GM21723 (cell line): ENCODE results near the gene RELCH.

Source experiments
- ATAC-seq: cut with Tn5 transposase; IDR thresholded peaks from one replicate; pipeline ENCODE4 v1.9.1; 2021; ENCODE audit warnings: mild to moderate bottlenecking, moderate library complexity; ENCODE audit not compliant: unreplicated experiment

RELCH gene

DNA sequence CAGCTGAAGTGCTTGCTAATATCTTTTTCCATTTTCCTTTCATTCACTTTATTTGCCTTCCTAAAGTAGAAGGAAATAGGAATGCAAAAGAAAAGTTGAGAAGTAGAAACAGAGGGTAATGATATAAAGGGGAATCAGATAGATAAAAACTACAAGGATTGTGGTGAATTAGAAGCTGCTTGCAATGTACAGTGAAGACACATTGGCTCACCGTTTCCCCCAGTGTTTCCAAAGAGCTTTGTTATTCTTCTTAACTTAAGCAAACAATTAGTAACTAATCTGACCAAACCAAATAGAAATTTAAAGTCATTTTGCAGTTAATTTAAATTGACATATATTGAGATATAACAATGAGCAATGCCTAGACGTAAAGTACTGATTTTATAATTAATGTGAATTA lies 63.4 kb downstream of the RELCH start:
- no peak for ATAC-seq

DNA sequence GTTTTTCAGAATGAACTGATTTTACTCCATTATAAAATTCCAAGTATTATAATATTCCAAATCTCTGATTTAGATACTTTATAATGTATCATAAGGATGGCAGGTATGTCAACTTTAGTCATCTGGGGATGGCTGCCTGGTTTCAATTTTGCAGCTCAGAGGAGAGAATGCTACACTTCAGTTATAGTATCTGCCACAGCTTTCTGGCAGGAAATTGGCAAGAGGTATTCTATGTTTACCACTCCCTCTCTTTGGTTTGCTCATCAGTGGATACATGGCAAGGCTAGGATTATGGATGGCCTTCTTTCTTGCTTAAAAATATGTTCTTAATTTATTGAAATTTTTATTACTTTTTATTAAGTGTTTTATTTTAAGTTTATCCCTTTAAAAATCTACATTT lies 71.0 kb downstream of the RELCH start:
- no peak for ATAC-seq

DNA sequence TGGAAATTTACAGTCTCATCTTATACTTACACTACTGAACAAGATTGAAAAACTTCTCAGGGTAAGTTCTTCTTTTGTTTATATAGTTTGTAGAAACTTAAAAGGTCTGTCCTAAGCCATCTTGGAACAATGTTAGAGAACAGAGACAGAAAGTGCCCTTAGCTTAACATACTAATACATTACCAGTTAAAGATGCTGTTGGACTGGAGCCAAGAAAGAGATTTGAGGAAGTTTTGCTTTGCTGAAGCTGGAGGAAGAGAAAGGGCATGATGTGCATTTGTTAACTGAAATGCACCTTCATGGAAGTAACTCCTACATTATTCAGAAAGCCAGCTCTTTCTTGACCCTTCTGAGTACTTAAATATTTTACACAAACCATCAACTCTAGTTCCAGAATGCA lies 71.6 kb downstream of the RELCH start:
- ATAC-seq = no peak

DNA sequence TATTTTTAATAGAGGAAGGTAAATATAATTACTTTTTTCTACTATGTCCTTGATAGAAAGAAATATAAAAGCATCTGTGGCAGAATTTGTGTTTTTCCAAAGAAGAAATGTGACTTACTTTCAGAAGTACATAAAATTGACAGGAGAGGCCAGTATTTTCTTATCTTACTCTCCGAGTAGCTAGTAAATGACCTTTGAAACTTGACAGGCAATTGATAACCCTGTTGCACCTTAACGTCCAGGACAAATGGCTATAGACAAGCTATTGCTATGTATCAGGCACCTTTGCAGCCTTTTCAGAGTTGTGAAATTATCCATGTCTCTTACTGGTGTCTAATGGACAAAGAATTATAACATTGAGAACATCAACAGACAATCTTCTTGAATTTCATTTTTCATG lies 75.0 kb downstream of the RELCH start:
- ATAC-seq = no peak

DNA sequence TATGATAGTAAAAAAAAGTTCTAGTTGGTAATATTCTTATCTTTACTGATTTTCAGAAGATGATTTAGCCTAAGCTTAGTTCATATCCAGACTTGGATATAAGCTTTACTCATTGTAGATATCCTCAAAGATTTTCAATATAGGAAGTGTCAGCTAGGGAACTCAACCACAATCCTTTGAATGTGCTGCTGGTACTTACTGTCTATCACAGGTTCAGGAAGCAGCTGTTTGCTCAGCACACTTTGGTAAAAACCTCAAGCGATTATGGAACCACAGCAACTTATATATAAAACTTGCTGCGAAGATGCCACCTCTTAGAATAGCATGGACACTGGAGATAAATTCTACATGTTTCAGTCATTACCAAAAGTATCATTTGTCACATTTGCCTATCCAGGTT lies 77.9 kb downstream of the RELCH start:
- no peak for ATAC-seq

DNA sequence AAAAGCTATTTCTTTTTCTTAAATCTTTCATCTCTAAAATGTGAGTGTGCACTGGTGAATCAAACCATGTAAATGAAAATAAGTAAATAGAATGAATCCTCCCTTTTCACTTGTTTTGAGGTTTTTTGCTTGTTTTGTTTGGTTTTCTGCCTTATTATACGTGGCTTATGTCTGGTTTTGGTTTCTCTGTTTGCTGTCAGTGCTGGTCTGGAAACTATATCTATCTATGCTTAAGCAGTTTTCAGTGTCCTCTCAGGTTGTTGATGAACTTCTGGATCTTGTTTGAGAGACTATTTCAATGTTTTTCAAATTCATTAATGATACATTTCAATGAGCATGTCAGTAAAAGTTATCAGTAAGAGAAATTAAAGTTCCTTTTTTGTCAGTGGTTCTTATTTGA lies 90.0 kb downstream of the RELCH start:
- no peak for ATAC-seq

DNA sequence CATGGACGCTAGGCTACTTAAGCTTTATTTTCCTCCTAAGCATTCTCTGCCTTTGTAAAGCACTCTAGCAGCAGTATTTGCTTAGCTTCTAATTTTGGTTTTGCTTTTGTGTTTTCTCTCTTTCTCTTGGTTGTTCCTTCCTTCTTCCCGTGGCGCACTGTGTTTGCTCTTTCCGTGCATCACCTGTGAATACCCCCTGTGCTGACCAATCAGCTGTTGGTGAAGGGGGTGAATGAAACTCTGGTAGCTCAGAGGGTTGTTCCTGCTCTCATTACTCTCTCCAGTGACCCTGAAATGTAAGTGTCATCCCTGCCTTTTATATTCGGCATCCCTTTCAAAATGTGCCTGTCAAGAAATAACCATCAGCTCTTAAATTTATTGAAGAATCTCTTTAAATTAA lies 92.5 kb downstream of the RELCH start:
- ATAC-seq = no peak

DNA sequence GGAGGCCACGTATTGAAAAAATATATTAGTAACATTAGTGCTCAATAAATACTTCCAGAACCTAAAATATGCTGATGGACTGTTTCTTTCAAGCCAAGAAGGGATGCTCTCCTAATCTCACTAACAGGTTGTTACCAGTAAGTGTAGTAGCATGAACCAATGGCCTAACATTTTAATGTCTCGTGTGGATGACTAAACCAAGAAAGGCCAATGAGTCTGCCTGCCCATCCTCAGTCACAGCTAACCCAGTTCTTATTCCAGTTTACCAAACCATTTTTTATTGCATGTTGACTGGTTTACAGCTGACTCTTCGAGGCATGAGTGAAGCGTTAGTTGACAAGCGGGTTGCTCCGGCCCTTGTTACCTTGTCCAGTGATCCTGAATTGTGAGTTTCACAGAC lies 93.0 kb downstream of the RELCH start:
- ATAC-seq = no peak

DNA sequence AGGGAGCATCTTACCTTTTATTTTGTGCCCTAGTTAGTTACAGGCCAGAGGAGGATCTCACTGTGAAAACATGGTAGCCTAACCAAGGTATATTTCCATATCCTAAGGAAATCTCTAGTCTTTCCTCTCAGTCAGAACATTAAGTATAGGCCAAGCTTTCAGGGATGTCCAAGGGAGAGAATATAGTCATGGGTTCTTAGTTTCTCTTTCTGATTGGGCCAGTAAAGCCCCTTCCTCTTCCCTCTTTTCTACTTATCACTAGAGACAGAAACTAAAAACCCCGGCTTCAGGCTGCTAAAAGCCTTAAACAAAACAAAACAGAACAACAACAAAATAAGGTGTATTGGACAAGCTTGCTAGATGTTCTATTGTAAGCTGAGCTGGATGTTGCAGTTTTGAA lies 93.7 kb downstream of the RELCH start:
- no peak for ATAC-seq

DNA sequence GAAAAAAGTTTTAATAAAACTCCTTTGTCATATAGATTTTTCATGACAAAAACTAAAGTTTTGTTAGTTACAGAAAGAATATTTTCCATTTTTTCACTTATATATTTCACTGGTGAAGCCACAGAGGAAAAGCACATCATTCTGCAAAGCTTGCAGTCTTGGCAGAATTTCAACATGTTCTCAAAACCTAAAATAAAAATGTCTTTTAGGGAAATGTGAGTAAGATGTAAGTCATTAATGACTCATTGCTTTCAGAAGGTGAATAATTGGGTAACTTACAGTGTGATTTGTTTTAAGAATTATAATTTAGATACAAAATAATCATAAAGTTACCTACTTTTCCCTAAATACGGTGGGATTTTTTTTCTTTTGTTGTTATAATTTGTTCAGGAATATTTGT lies 94.6 kb downstream of the RELCH start:
- no peak for ATAC-seq

DNA sequence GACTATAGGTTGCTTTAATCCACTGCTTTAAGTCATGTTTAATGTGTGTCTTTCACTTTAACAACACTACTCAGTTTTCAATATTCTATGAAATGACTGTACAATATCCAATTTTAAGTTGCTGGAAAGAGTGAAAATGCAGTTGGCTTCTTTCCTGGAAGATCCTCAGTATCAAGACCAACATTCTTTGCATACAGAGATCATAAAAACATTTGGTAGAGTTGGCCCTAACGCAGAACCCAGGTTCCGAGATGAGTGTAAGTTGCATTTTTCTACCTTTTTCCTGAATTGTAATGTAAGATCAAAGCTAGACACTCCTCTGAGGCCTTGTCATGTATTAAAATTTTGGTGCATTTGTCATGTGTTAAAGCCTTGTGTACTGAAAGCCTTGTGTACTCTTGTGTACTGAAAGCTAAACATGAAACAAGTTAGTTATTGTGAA lies 95.2 kb downstream of the RELCH start:
- no peak for ATAC-seq

DNA sequence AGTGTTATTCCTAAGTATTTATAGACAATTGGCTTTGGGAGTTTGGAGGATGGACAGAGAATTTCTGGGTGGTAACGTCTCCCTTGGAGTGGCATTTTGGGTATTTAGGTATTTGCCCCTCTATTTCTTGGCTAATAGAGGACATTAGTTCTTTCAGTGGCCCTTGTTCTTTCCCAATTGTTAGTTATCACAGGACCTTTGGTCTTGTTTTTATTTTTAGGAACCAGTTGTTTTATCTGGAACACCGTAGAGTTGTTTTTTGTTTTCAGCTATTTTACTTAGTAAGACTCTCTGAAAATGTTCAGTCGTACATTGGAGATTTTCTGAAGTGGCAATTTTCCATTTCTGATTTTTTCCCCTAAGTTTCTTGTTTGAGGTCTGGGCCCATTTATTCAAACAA lies 97.6 kb downstream of the RELCH start:
- no peak for ATAC-seq

DNA sequence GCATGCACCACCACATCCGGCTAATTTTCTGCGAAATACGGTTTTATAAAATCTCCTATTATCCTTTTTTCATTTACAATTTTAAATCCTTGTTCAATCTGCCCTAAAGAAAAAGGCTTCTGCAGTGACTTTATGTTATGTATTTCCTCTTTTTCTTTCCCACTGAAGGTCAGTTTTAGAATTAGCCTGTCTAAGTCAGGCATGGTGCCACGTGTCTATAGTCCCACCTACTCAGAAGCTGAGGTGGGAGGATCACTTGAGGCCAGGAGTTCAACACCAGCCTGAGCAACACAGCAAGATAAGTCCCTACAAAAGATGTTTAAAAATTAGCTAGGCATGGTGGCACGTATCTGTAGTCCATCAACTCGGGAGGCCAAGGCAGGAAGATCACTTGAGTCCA lies 98.2 kb downstream of the RELCH start:
- ATAC-seq = no peak

DNA sequence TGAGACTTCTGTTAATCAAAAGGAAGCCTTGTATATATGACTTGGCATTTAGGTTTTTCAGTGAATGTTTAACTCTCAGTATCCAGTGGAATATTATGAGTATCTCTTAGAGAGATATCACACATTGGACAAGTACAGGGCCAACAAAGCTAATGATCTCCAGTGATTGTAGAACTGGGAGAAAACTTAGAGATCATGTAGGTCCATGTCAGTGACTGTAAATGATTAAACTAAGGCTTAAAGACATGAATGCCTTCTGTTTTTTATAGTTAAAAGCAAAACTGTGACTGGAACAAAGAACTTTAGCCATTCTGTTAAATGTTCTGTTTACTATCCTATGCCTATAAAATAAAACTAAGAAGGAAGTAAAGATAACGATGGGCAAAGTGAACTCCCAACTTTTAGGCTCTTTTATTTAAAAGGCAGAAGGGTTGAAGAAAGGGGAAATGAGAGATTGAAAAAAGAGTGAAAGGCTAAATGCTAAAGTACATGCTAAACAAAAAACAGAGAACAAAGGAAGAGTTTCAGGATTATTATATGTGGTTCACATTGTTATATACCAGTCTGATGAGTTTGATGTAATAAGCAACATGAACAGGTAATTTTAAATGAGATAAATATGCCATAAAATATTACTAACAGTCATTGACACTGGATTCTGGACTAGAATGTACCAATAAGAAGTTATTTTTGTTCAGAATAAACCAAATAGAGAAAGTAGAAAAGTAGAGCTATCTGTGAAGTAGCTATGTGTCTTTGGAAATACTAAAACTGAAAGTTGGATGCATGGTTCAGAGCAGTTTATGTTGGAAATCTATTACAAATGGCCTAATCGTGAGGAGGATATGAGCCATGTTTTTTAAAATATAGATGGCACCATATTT lies 101.0 kb downstream of the RELCH start:
- ATAC-seq = peak; percentile 43

DNA sequence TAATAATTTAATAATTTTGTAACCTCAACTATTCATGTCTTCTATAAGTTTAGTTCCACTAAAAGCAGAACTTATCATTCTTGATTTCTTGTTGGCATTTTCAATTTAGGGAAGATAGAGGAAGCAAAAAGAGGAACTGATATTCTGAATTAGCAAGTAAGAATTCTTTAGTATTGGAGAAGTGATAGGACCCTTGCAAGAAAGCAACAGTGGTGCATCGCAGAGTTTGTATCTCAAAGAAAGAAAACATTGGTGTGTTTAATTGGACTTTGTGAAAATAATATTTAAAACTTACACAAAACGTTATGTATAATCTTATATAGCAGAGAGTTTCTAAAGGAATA lies 101.6 kb downstream of the RELCH start:
- peak; percentile 77 for ATAC-seq

DNA sequence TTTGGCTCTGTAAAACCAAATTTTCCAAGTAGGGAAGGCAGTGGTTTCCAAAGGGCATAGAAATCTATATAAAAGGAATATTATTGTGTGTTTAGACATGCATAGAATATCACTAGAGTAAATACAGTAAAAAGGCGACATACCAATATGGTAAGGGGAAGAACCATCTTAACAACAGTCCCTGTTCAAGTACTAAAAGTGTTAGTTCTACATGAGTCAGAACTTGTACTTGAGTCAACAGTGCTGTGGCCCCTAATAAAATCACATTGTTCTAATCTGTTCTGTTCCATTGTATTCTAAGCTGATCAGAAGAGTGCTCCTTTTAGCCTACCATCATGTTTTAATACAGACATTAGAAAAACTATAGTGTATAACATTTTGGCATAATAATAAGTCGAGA lies 102.0 kb downstream of the RELCH start:
- ATAC-seq = peak; percentile 62

DNA sequence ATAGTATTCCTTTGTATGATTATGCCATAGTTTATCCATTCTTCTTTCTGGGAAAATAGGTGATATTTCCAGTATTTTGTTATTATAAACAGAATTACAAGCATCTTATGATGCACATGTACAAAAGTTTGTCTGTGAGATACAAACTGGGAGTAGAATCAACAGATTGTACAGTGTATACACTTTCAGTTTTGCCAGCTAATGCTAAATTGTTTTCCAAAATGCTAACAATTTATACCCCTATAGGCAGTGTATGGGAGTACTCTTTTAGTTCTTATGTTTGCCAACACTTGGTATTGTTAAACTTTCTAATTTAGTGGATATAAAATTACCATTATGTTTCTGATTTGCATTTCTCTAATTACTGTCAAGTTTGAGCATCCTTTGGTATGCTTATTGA lies 107.0 kb downstream of the RELCH start:
- ATAC-seq = no peak

DNA sequence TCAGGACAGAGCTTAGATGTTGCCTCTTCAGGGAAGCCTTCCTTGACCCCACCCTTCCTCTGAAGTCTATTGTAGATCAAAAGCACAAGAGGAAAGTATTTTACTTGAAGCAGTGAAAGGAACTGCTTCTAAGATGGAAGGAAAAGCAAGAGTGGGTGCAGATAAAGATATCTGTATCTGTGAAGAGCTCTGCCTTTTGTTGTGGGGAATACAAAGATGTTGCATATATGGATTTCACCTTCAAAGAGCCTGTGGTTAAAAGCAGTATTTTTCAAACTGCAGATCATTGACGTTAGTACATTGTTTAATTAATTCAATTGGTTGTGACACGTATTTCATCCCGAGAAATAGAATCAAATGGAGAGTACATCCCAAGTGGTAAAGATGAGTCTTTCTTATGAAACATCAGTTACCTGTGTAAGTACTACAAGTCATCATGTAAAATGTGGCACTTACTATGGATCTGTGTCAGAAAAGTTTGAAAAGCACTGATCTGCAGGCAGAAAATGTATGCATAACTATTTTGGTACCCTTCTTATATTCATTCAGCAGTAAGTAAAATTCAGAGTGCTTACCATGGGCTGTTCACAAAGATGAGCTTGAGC lies 113.4 kb downstream of the RELCH start:
- ATAC-seq = no peak

DNA sequence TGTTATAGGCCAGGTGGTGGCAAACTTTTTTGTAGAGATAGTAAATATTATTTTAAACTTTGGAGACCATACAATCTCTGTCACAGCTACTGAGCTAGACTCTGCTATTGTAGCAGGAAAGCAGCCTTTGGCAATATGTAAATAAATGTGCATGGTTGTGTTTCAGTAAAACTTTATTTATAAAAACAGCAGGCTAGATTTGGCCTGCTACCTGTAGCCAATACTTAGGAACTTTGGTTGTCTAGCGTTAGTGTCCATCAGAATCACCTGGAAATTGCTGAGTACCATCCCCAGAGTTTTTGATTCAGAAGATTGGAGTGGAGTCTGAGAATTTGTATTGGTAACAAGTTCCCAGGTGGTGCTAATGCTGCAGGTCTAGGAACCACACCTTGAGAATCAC lies 114.3 kb downstream of the RELCH start:
- no peak for ATAC-seq

DNA sequence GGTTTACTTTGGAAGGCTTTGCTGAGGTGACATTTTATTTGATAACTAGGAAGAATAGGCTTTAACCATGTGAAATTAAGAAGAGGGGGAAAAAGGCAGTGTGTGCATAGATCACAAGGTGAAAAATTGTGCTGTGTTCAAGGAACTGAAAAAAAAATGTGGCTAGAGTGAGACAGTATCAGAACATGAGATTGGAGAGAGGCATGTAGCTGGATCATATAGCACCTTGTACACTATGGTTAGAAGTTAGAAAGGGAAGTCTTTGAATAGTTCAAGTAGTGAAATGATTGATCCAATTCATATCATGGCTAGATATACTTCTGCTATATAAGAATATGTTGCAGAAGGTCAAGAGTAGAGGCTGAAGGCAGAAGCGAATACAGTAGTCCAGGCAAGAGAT lies 125.8 kb downstream of the RELCH start:
- ATAC-seq = no peak

DNA sequence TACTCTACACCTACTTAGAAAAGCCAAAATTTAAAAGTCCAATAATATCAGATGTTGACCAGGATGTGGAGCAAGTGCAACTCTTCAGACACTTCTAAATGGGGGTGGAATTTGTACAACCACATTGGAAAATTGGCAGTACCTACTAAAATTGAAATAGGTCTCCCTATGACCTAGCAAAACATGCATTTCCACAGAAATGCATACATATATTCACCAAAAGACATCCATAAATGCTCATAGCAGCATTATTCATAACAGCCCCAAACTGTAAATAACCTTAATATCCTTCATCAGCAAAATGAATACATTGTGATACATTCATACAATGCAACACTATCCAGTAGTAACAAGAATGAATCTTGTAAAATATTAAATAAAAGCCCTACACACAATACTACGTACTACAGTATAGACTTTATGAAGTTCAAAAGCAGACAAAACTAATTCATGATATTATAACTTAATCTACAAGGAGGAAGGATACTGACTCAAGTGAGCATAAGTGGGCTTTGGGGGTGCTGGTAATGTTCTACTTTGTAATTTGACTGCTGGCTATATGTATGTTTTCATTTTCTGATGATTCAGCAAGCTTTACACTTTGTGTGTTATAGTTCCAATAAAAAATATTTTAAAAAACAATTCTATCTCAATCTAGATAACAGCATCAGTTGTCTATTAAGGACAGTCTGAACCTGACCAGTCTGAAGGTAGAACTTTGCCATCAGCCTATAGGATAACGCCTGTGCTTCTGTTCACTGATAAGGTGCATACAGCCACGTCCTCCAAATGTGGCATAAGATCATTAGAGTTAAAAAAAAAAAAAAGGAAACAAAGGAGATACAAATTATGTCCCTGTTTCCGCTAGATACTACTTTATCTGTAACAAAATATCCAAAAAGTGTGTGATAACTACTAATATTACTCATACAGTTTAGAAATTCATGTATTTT lies 131.4 kb downstream of the RELCH start:
- no peak for ATAC-seq

DNA sequence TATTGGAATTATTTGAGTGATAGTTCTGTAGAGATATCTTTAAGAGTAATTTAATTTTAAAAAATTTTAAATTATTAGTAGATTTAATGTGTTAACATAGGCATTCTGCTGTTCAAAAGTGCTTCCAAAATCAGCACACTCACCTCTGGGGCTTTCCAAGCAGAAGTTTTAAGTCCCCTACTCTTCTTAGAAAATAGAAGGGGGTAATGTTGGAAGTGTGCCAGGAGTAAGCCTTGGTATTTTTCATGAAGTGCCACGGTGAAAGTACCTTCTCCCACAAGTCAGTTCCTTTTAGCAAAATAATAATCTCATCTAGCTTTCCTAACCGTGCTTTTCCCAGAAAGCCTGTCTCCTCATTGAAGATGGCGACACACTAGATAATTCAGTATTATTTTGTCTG lies 134.1 kb downstream of the RELCH start:
- ATAC-seq = no peak
